NCI-H2107 treated with DMSO at 0.1 percent for 48 hours (cell line): ENCODE data around the gene SIVA1.

Experiments
- DNase-seq: peaks from one replicate; lab custom pipeline; 2025; ENCODE audit not compliant: unreplicated experiment; lab: John Stamatoyannopoulos, UW

The SIVA1 gene

DNA sequence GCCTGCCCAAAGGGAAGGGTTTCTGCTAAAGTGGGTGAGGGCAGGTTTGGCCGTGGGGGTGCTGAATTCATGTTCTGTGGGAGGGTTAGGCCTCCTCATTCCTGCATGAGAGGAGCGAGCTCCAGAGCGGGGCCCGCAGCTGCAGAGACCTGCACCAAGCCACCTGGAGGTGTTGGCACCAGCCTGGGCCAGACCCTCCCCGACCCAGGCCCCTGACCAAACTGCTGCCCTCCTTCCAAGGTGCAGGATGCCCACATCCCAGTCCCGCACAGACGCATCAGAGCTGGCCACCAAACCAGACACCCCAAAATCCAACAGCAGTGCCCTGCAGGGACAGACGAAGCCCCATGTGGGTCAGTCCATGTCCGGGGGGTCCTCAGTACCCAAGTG lies 18.4 kb upstream of the SIVA1 start:
- DNase-seq = no peak

DNA sequence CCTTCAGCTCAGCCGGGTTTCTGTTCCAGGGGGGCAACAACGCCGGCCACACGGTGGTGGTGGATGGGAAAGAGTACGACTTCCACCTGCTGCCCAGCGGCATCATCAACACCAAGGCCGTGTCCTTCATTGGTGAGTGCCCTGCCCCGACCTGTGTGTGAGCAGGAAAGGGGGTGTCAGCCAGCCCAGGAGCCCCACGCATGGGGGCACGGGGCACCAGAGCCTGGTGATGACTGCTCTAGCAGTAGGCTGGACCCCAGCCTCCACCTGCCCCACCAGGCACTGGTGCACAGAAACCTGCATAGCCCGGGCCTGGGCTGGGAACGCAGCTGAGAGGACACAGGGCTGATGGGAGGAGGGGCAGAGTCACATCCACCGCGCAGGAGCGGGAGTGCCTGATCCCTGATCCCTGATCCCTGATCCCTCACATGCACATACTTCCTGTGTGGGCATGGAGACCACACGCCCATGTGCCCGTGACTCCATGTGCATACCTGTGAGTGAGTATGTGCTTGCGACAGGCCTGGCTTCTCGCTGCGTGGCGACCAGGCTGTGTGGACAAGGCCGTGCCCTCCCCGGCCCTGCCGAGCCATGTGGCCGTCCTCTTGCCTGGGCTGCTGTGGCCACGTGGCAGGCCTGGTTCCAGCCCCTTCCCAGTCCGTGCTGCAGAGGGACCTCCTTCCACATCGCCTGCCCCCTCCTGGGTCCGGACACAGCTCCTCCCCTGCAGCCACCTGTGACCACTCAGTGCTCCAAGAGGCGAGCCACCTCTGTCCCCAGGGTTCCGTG lies 17.8 kb upstream of the SIVA1 start:
- no peak for DNase-seq

DNA sequence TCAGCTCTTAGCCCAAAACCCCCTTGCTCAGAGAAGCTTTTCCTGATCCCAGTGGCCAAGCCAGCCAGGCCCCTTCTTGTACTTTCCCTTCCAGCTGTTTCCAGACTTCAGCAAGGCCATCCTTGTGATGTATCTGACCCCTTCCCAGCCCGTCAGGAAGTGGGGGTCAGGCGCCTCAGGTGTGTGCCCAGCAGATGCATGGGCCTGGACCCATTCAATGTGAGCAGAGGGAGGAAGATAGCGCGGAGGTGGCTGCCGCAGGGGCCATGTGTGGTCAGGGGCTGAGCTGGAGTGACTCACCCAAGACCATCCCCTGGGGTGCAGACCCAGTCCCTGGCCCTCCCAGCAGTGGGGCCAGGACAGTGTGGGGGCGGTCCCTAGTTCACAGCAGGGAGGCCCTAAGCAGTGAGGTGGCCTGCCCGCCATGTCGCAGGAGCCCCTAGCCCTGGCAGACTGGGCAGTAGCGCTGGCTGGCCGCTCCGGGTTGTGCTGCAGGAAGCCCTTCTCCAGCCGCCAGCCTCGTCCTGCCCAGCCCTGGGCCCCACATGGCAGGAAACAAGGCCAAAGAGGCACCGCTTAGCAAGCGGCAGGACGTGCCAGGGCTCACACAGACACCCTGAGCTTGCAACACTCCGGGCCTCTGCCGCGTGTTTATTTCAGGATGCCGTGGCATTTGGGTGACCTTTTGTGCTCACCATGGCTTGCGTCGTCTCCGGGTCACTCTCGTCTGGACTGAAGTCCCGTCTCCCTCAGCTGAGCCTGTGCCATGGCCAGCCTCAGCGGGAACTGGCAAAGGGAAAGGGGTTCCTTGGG lies 16.9 kb upstream of the SIVA1 start:
- DNase-seq = no peak

DNA sequence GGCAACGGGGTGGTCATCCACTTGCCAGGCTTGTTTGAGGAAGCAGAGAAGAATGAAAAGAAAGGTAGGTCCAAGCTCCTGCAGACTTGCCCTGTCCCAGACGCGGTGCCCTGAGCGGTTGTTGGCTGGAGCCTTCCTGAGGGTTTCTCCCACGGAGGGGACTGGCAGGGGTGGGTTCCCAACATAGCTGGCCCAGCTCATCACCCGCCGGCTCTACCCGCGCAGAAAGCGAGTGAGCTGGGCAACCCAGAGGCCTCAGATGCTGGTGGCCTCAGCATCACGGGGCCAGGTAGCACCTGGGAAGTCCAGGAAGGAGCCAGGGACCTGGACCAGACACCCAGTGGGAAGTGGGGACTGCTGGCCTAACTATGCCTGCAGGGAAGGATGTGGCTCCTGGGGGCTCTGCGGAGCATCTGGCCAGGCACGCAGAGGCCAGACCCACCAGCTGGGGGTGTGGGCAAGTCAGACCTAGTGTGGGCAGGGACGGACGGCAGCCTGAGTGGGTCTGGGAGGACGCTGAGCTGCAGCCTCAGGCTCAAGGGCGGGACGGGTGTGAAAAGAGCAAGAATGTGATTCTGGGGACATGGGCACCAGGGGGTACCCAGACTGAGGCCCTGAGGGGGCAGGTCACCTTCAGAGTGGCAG lies 14.4 kb upstream of the SIVA1 start:
- DNase-seq = no peak

DNA sequence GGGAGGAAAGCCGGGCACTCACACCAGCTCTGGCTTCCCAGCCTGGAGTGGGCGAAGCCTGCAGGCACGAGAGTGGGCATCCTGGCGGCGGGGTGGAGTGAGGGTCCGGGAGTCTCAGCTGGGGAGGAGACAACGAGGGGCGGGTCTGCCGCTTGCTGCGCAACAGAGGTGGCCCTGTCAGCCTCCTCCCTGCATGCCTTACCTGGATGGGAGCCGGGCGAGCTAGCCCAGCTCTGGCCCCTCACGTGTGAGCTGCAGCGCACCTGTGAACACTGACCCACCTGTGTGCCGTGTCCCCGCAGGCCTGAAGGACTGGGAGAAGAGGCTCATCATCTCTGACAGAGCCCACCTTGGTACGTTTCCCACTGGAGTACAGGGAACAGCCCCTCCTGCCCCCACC lies 13.9 kb upstream of the SIVA1 start:
- no peak for DNase-seq

DNA sequence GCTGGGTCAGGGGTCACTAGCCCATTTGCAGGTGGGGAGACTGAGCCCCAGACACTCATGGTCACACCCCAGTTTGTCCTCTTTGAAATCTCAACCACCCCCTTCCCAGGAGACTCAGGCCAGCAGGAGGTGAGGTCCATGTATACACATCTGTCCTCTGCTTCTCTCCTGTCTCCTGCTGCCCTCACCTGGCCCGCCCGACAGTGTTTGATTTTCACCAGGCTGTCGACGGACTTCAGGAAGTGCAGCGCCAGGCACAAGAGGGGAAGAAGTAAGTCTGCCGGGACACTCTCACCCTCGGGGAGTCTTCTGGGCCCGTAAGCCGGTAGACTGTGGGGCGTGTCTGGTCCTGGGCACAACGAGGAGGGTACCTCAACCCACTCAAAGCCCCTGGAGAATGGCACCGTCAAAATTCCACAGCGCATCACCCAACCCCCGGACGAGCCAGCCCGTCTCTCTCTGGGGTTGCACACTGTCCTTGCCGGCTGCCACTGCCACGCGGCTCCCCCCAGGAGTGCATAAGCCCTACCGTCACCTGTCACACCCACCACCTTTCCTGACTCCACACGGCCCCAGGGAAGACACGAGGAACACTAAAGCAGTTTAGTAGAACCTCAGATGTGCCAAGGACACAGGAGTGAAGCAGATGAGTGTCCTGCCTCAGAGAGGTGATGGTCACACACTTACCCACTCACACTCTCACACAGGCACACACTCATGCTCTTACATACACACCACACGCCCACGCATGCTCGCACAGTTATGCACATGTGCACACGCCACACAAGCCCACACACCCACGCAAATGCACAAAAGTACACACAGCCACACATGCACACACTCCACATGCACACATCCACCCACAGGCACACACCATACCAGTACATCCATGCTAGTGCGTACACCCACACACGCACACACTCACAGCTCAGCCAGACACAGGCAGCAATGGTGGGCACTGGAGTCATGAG lies 13.1 kb upstream of the SIVA1 start:
- no peak for DNase-seq

DNA sequence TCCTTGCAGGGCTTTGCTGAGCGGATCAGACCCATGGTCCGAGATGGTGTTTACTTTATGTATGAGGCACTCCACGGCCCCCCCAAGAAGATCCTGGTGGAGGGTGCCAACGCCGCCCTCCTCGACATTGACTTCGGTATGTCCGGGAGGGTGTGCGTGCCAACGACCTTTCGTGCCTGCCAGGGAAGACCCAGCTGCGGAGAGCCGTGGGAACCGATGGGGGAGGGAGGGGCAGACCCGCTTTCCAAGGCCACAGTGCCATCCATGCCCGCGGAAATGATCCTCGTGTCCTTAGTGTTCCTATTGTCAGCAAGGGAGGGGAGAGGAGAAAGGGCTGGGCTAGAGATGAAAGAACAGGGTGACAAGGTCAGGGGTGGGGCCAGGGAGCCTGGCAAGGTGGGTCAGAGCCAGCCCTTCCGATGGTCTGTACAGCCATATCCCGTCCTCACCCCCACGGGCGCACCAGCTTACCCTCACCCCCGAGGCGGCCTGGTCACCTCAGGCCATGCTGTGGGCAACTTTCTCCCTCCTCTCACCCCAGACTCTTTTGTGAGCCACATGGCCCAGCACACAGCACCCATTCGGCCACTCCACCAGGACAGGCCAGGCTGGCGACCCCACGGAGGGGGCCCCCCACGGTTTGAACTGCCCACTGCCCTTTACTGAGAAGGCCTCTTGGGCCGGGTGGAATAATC lies 11.7 kb upstream of the SIVA1 start:
- DNase-seq = no peak

DNA sequence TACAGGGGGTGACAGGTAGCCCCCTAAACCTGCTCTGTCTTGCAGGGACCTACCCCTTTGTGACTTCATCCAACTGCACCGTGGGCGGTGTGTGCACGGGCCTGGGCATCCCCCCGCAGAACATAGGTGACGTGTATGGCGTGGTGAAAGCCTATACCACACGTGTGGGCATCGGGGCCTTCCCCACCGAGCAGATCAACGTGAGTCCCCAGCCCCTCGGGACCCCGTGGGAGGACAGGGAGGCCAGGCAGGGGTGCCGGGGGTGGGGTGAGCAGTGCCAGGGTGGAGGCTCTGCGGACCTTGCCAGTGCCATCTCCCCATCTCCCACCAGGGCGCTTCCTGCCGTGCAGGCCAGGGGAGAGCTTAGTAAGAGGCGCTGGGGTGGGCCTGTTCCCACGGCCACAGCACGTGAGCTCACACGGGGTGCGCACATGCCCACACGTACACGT lies 11.1 kb upstream of the SIVA1 start:
- DNase-seq = no peak

DNA sequence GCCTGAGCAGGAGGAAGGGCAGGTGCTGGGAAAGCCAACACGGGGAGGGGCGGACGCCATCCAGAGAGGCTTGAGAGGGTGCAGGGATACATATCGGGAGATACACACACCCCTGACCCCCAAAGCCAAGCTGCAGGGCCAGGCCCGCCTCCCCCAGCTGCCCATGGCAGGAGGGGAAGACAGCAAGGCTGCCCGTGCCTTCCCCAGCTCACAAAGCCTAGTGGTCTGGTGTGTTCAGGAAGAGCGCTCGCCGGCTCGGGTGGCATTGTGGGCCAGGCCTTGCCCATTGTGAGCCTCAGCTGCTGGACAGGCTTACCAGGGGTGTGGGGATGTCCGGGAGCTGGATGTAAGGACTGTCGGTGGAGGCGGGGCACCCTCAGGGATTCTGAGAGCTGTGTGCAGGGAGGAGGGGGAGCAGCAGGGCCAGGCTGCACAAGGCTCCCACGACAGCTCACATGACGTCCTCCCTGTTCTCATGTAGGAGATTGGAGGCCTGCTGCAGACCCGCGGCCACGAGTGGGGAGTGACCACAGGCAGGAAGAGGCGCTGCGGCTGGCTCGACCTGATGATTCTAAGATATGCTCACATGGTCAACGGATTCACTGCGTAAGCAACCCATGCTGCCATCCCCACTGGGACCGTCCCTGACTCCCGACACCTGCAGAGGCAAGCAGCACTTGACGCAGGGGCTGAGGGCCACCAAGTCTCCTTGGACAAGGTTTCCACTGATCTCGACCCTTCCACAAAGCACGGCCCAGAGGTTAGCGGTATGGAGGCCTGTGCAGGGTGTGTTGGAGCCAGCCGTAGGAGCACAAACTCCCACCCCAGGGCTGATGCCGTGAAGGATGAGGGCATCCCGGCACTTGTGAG lies 10.1 kb upstream of the SIVA1 start:
- DNase-seq = no peak

DNA sequence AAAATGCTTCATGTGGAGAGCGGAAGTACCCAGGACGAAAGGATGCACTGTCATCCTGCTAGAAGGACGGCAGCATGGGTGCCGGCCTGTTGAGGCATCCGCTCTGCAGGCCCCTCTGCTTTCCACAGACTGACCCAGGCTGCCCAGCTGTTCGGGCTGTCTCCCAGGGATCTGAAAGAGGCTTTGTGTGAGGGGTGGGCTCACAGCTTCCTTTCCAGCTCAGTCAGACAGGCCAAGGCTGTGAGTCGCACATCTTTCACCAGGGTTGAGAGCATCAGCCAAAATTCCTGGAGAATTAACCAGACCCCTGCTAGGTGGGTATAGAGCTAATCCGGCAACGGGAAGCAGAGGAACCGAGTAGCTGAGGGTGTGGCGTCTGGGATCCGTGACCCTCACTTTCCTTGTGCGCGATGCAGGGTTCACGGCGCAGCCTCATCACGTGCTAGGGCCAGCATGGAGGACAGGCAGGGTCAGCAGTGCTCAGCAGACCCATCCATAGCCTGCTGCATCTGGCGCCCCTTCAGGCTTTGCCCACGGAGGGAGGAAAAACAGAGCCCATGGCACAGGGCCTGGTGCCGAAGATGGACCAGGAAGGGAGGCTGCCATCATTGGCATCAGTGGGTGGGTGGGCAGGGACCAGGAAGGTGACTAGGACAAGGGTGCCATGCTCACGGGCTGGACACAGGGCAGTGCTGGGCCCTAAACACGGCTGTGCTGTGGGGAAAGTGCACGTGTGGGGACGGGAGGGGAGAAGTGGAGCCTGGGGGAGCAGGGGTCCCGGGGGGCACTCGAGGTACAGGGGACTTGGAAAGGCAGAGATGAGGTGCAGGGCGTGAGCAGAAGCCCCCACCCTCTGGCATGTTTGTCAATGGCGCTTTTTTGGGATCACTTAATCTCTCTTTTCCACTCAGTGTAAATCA lies 9.2 kb upstream of the SIVA1 start:
- no peak for DNase-seq

DNA sequence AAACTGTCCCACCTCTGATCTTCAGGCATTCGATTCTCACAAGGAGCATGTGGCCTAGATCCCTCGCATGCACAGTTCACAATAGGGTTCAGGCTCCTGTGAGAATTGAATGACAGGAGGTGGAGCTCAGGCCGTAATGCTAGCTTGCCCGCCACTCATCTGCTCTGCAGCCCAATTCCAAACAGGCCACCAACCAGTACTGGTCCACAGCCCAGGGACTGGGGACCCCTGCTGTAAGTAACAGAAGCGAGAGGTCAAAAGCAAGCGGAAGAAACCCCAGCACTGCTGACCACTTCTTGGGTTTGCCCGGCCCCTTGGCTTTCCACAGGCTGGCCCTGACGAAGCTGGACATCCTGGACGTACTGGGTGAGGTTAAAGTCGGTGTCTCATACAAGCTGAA lies 8.5 kb upstream of the SIVA1 start:
- no peak for DNase-seq

DNA sequence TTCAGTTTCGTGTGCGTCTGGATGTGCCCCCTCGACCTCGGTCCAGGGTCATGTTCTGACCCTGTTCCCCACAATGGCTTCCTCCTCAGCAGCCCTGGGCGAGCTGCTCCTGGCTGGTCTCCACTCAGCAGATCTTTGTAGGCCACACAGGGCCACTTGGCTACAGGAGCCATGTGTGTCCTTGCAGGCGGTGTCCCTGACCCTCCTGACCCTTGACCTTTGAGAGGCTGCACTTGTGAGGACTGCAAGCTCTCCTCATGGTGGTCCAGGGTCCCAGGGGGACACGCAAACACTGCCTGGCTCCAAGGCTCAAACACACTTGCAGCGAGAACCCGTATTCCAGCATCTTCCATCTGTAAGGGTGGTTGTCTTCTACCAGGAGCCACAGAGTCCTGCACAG lies 7.5 kb upstream of the SIVA1 start:
- DNase-seq = no peak

DNA sequence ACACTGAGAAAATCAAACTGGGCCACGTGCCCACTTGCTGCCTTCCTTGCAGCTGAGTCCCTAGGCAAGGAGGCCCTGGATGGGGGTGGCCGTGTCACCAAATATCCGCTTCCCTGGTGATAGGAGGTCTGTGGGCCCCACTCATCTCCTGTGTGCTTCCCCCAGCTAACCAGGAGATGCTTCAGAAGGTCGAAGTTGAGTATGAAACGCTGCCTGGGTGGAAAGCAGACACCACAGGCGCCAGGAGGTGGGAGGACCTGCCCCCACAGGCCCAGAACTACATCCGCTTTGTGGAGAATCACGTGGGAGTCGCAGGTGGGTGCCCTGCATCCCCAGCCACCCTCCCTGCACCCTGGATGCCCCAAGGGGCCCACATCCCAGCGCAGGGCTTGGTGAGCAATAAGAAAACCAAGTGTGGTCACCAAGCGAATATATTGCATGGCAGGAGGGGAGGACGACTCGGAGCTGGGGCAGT lies 6.8 kb upstream of the SIVA1 start:
- DNase-seq = no peak

DNA sequence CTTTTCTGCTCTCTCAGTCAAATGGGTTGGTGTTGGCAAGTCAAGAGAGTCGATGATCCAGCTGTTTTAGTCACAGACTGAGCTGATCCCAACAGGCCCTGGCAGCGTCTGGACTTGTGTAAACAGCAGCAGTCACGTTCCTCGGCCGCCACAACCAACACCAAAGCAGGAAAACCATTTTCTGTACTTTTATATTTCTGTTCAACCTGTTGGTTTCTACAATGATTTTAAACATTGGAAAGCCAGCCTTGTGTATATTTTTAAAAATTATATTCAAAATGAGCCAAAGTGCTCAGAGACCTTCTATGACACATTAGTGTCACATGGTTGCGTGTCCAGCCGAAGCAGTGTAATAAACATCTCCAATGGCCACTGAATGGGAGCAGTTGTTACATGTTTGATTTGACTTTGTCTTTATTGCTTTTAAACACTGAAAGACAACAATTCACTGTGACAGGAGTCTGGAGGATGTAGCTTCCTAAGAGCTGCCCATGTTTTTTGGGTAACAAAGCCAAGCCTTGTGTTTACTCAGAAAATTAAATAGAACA lies 5.9 kb upstream of the SIVA1 start:
- no peak for DNase-seq

DNA sequence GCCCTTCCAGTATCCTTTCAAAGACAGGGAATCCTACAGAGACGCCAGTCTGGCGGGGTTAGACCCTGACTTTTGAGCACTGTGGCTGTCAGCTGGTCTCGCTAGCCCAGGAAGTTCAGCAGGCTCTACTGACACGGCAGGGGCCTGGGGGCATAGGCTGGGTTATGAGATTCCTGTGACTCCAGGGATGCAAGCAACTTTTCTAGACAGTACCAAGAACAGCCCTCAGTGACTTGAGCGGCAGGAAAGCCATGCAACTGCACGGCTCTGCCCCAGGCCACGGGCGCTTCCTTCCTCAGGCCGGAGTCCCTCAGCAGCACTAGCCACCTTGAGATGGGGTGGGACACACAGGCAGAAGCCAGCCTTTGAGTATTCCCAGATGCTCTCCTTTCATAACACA lies 5.1 kb upstream of the SIVA1 start:
- no peak for DNase-seq

DNA sequence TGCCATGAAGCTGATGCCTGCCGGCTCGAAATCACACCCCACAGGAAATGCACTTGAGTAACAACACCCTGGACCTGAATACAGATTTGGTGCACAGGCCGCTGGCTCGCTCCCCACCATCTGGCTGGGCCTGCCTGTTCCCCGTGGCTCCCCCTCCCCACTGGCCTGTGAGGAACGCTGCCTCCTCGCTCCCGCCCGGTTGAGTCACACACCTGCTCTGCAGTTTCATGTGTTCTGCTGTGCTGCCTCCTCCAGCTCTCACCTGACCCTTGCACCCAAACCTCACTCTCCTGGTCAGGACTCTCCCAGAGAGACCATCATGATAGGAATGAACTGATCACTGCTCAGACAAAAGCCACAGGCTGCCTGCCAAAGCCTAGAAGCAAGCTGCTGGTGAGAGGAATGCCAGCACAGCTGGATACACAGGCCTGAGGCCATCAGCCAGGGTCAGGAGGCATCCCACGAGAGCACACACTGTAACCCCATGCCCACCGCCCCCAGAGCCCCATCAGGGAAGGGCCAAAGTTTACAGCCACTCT lies 3.8 kb upstream of the SIVA1 start:
- DNase-seq = no peak

DNA sequence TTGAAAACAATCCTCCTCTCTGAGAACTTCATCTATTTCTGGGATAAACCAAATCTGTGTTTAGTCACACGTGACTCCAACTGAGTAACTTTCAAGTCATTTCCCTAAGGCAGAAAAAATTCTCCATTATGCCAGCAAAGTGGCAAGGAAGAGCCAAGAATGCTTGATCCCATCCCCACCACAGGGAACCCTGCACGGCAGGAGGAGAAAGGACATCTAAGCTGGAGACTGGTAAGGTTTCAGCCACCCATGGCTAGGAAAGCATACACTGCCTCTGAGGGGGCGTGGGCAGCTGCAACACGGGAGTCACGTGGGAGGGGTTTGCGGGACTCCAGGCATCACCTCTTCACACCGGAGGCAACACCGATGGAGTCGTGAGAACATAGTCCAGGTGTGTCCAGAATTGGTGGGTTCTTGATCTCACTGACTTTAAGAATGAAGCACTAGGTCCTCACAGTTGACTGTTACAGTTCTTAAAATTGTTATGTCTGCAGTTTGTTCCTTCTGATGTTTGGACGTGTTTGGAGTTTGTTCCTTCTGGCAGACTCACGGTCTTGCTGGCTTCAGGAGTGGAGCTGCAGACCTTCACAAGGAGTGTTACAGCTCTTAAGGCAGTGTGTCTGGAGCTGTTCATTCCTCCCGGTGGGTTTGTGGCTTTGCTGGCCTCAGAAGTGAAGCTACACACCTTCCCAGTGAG lies 2.7 kb upstream of the SIVA1 start:
- no peak for DNase-seq
